Measurements from ENCODE around the gene BRD9. TPM values are rescaled to one million over a fixed set of nuclear protein-coding genes. Genes with fewer than 3 reads are reported as not detected.

The BRD9 gene
- total RNA-seq, 1 experiment from 2014 or later = 48.9 TPM

DNA sequence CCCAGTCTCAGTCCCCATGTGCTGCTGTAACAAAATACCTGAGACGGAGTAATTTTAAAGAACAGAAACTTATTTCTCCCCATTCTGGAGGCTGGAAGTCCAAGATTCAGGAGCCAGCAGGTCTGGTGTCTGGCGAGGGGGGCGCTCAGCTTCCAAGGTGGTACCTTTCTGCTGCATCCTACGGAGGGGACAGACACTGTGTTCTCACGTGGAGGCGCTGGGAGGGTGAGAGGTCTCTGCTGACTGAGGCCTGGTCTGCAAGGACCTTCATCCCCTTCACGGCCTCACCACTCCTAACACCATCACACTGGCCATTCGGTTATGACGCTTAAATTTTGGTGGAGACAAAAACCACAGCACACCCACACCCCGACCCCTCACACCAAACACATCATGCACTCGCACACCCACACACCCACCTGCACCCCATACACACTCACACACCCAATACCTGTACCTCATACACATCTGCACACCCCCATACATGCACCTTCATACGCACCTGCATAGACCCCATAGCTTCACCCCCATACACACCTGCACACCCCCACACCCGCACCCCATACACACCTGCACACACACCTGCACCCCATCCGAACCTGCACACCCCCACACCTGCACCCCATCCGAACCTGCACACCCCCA is 32.0 kb downstream of the BRD9 start:
- ChIA-PET CTCF (interaction anchor here (0.7 kb wide), 1 partner anchor 52 kb away, joined by 4 read pairs; no protein-coding TSS in a partner anchor), POLR2A (no interaction called here)
- H3K27me3 Mint-ChIP-seq (ENCODE audit: insufficient read depth, unreplicated experiment) = no peaks in the 10 kb centered on the region
- H3K36me3 Mint-ChIP-seq (ENCODE audit: insufficient read depth, unreplicated experiment) = peaks cover 28% of the 10 kb centered on the region
- intact Hi-C loops (cut with micrococcal nuclease) = no loop called here
- TF ChIP-seq, protein P1, sequence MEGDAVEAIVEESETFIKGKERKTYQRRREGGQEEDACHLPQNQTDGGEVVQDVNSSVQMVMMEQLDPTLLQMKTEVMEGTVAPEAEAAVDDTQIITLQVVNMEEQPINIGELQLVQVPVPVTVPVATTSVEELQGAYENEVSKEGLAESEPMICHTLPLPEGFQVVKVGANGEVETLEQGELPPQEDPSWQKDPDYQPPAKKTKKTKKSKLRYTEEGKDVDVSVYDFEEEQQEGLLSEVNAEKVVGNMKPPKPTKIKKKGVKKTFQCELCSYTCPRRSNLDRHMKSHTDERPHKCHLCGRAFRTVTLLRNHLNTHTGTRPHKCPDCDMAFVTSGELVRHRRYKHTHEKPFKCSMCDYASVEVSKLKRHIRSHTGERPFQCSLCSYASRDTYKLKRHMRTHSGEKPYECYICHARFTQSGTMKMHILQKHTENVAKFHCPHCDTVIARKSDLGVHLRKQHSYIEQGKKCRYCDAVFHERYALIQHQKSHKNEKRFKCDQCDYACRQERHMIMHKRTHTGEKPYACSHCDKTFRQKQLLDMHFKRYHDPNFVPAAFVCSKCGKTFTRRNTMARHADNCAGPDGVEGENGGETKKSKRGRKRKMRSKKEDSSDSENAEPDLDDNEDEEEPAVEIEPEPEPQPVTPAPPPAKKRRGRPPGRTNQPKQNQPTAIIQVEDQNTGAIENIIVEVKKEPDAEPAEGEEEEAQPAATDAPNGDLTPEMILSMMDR (IDR thresholded peaks at IDR 0.05; ENCODE audit: unreplicated experiment) = no peak
- H3K27ac Mint-ChIP-seq (ENCODE audit: low read depth, unreplicated experiment) = no peak overlapping the region
- no TSS peak for BruUV-seq (replicated peaks)
- DNase-seq (ENCODE audit: unreplicated experiment) = no peak
- no peaks in the 10 kb centered on the region for H3K4me1 Mint-ChIP-seq (ENCODE audit: insufficient read depth, unreplicated experiment)
- H3K4me3 Mint-ChIP-seq (ENCODE audit: unreplicated experiment) = no peak overlapping the region
- no peaks in the 10 kb centered on the region for H3K9me3 Mint-ChIP-seq (ENCODE audit: unreplicated experiment)

DNA sequence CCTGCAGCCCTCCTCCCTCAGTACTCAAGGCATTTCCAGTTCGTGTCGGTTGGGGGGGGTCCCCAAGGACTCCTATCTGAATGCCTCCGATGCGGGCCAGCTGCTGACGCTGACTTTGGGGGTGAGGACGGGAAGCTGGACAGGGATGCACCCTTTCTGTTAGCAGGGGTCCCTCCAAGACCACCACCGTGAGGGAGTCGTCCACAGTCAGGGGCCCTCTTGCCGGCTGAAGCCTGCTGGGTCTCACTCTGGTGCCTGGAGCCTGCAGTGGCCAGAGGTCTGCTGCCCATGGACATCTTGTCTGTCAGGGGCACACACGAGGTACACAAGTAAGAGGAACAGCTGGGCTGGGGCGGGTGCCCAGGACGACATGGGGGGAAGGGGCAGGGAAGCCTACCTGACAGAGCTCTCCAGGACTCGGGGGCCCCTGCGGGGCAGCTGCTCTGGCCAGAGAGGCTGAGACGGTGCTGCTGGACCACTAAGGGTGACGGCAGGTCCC is 32.8 kb downstream of the BRD9 start:
- H3K4me3 Mint-ChIP-seq (ENCODE audit: unreplicated experiment) = no peak overlapping the region
- intact Hi-C loops (cut with micrococcal nuclease) = loop anchor here (10.0 kb wide), 1 partner anchor 185 kb away; no protein-coding TSS in a partner anchor
- peaks cover 20% of the 10 kb centered on the region for H3K36me3 Mint-ChIP-seq (ENCODE audit: insufficient read depth, unreplicated experiment)
- no peaks in the 10 kb centered on the region for H3K4me1 Mint-ChIP-seq (ENCODE audit: insufficient read depth, unreplicated experiment)
- TF ChIP-seq, protein P1 (IDR thresholded peaks at IDR 0.05; ENCODE audit: unreplicated experiment) = no peak
- no TSS peak for BruUV-seq (replicated peaks)
- no peak for DNase-seq (ENCODE audit: unreplicated experiment)
- H3K27ac Mint-ChIP-seq (ENCODE audit: low read depth, unreplicated experiment) = no peak overlapping the region
- H3K27me3 Mint-ChIP-seq (ENCODE audit: insufficient read depth, unreplicated experiment) = no peaks in the 10 kb centered on the region
- ChIA-PET POLR2A (interaction anchor here (0.9 kb wide), 1 partner anchor 246 kb away, joined by 3 read pairs; no protein-coding TSS in a partner anchor), CTCF (interaction anchor here (0.6 kb wide), 1 partner anchor 111 kb away, joined by 3 read pairs; no protein-coding TSS in a partner anchor)
- H3K9me3 Mint-ChIP-seq (ENCODE audit: unreplicated experiment) = no peaks in the 10 kb centered on the region

DNA sequence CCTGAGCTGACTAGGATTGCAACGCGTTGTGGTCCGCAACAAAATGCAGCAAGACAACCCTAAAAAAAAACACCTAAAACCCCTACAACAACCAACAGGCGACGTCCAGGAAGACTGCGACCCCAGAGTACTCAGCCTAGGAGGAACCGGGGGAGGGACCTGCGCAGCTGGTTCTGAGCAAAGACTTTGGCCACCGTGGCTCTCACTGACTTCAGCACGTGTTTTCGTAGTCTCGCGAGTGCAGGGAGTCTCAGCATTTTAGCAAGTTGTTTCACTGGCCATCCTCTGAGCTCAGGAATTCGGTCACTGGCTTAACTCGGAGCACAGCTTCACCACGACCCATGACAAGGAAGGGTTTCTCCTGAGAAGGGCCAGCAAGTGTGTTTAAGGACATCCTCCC is 33.2 kb downstream of the BRD9 start:
- POLR2A ChIA-PET = interaction anchor here (0.9 kb wide), 1 partner anchor 245 kb away, joined by 3 read pairs; no protein-coding TSS in a partner anchor
- intact Hi-C loops (cut with micrococcal nuclease) = loop anchor here (10.0 kb wide), 1 partner anchor 185 kb away; no protein-coding TSS in a partner anchor
- peaks cover 15% of the 10 kb centered on the region for H3K36me3 Mint-ChIP-seq (ENCODE audit: insufficient read depth, unreplicated experiment)
- H3K27ac Mint-ChIP-seq (ENCODE audit: low read depth, unreplicated experiment) = no peak overlapping the region
- CTCF ChIA-PET = interaction anchor here (0.6 kb wide), 1 partner anchor 112 kb away, joined by 3 read pairs; no protein-coding TSS in a partner anchor
- H3K9me3 Mint-ChIP-seq (ENCODE audit: unreplicated experiment) = no peaks in the 10 kb centered on the region
- no peaks in the 10 kb centered on the region for H3K27me3 Mint-ChIP-seq (ENCODE audit: insufficient read depth, unreplicated experiment)
- no TSS peak for BruUV-seq (replicated peaks)
- no peak for DNase-seq (ENCODE audit: unreplicated experiment)
- H3K4me1 Mint-ChIP-seq (ENCODE audit: insufficient read depth, unreplicated experiment) = no peaks in the 10 kb centered on the region
- H3K4me3 Mint-ChIP-seq (ENCODE audit: unreplicated experiment) = no peak overlapping the region
- TF ChIP-seq, protein P1 (IDR thresholded peaks at IDR 0.05; ENCODE audit: unreplicated experiment) = no peak

DNA sequence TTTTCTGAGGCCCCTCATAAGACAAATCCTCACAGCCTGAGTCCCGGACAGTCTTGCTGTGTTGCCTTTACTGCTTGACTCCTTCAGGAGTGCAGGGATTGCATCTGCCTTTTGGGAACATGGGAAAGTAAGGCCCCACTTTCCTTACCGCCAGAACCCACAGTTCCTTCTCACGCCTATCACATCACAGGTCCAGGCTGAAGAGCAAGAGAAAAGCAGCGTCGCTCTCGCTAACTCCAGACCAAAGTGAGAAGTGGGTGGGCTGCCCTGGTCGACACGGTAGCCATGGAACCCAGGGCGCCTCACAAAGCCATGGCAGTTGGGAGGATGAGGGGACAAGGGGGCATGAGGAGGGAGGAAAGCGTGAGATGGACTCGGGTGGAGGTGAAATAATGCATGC is 33.9 kb downstream of the BRD9 start:
- no peak overlapping the region for H3K27ac Mint-ChIP-seq (ENCODE audit: low read depth, unreplicated experiment)
- no peaks in the 10 kb centered on the region for H3K4me1 Mint-ChIP-seq (ENCODE audit: insufficient read depth, unreplicated experiment)

More for the DNA sequence above, 33.9 kb downstream of the BRD9 start:
- H3K9me3 Mint-ChIP-seq (ENCODE audit: unreplicated experiment) = no peaks in the 10 kb centered on the region
- BruUV-seq (replicated peaks) = no TSS peak
- peaks cover 9% of the 10 kb centered on the region for H3K36me3 Mint-ChIP-seq (ENCODE audit: insufficient read depth, unreplicated experiment)
- H3K4me3 Mint-ChIP-seq (ENCODE audit: unreplicated experiment) = no peak overlapping the region
- POLR2A ChIA-PET = no interaction called here
- CTCF ChIA-PET = no interaction called here
- no peak for DNase-seq (ENCODE audit: unreplicated experiment)
- TF ChIP-seq, protein P1 (IDR thresholded peaks at IDR 0.05; ENCODE audit: unreplicated experiment) = no peak
- intact Hi-C loops (cut with micrococcal nuclease) = loop anchor here (10.0 kb wide), 1 partner anchor 184 kb away; no protein-coding TSS in a partner anchor
- H3K27me3 Mint-ChIP-seq (ENCODE audit: insufficient read depth, unreplicated experiment) = no peaks in the 10 kb centered on the region
